CD14-positive monocyte (primary cell): ENCODE measurements around the gene LRIG1. TPM values are rescaled to one million over a fixed set of nuclear protein-coding genes. Genes with fewer than 3 reads are reported as not detected.

ENCODE experiments used
- DNase-seq, 3 donors: peaks; one replicate each; pipeline ENCODE4 v3.0.0-alpha.2; 2011 to 2022
- H2AFZ ChIP-seq: 2 replicates; pipeline ENCODE4 v1.6.0; 2012; ENCODE audit warnings: mild to moderate bottlenecking, low read depth, low read length, inconsistent platforms; ENCODE audit not compliant: insufficient read depth, poor library complexity, severe bottlenecking
- H3K27ac ChIP-seq, 2 donors: 1 replicate in 1 of 2; 2 replicates in 1 of 2; pipeline ENCODE4 v1.5.1; 2012 to 2013; ENCODE audit warnings: low read length in 2 of 2, control low read depth in 1 of 2, inconsistent platforms in 1 of 2, low read depth in 1 of 2, mild to moderate bottlenecking in 1 of 2
- H3K27me3 ChIP-seq, 2 donors: one replicate each; pipeline versions ENCODE4 v1.6.0 to v1.6.1; 2011 to 2013; ENCODE audit warnings: low read length in 2 of 2; ENCODE audit not compliant: control insufficient read depth in 2 of 2, insufficient read depth in 2 of 2
- H3K36me3 ChIP-seq, 2 donors: replicated peaks in 1 of 2; 1 replicate in 1 of 2; 2 replicates in 1 of 2; pipeline versions ENCODE4 v1.5.1 to v1.6.1; 2012 to 2013; ENCODE audit warnings: low read length in 2 of 2, control low read depth in 1 of 2, inconsistent platforms in 1 of 2, mild to moderate bottlenecking in 1 of 2; ENCODE audit not compliant: insufficient read depth in 2 of 2, control insufficient read depth in 1 of 2
- H3K4me1 ChIP-seq, 2 donors: 1 replicate in 1 of 2; 2 replicates in 1 of 2; pipeline versions ENCODE4 v1.5.1 to v1.6.1; 2012 to 2013; ENCODE audit warnings: low read length in 2 of 2, control low read depth in 1 of 2, inconsistent platforms in 1 of 2, mild to moderate bottlenecking in 1 of 2, moderate library complexity in 1 of 2; ENCODE audit not compliant: insufficient read depth in 2 of 2, control insufficient read depth in 1 of 2
- H3K4me2 ChIP-seq: replicated peaks from 2 replicates; pipeline ENCODE3; 2012; ENCODE audit warnings: low read length, moderate library complexity, mild to moderate bottlenecking; ENCODE audit not compliant: poor library complexity, severe bottlenecking; ENCODE audit errors: extremely low read depth
- H3K4me3 ChIP-seq, 3 experiments: fragments of 200-600 bp in 1 of 3; sonication (generic) in 1 of 3; replicated peaks in 1 of 3; 1 replicate in 2 of 3; 2 replicates in 1 of 3; pipeline ENCODE4 v1.5.1; 2011 to 2013; ENCODE audit warnings: low read length in 3 of 3, mild to moderate bottlenecking in 3 of 3, control low read depth in 2 of 3, low read depth in 2 of 3, inconsistent platforms in 1 of 3, moderate library complexity in 1 of 3
- H3K79me2 ChIP-seq: 2 replicates; pipeline ENCODE4 v1.6.0; 2012; ENCODE audit warnings: mild to moderate bottlenecking, control low read depth, inconsistent platforms, low read length, moderate library complexity; ENCODE audit not compliant: insufficient read depth
- H3K9ac ChIP-seq: 2 replicates; pipeline ENCODE4 v1.6.0; 2017; ENCODE audit warnings: low read length, mild to moderate bottlenecking; ENCODE audit not compliant: insufficient read depth, poor library complexity, severe bottlenecking
- H3K9me3 ChIP-seq, 2 donors: replicated peaks in 1 of 2; 1 replicate in 1 of 2; 2 replicates in 1 of 2; pipeline versions ENCODE4 v1.5.1 to v1.6.1; 2012 to 2013; ENCODE audit warnings: low read length in 2 of 2, control low read depth in 1 of 2; ENCODE audit not compliant: control insufficient read depth in 1 of 2, insufficient read depth in 1 of 2
- H4K20me1 ChIP-seq: 2 replicates; pipeline ENCODE4 v1.6.0; 2012; ENCODE audit warnings: mild to moderate bottlenecking, low read length, control low read depth, moderate library complexity; ENCODE audit not compliant: insufficient read depth
- H3K27ac Mint-ChIP-seq, 7 donors: one replicate each; pipeline ENCODE4 v1.8.0; 2020; ENCODE audit warnings: mild to moderate bottlenecking in 7 of 7, mixed read lengths in 7 of 7, moderate library complexity in 6 of 7, inconsistent platforms in 2 of 7
- H3K27me3 Mint-ChIP-seq, 3 donors: one replicate each; pipeline ENCODE4 v1.8.0; 2021 to 2022; ENCODE audit warnings: low read depth in 3 of 3, mild to moderate bottlenecking in 3 of 3, mixed read lengths in 3 of 3, moderate library complexity in 3 of 3, inconsistent platforms in 1 of 3
- H3K36me3 Mint-ChIP-seq, 2 donors: one replicate each; pipeline ENCODE4 v1.8.0; 2020; ENCODE audit warnings: mixed read lengths in 2 of 2, inconsistent platforms in 1 of 2, mild to moderate bottlenecking in 1 of 2
- H3K4me1 Mint-ChIP-seq: one replicate; pipeline ENCODE4 v1.8.0; 2020; ENCODE audit warnings: mild to moderate bottlenecking, mixed read lengths
- H3K4me3 Mint-ChIP-seq, 2 donors: one replicate each; pipeline ENCODE4 v1.8.0; 2020; ENCODE audit warnings: mild to moderate bottlenecking in 2 of 2, mixed read lengths in 2 of 2, moderate library complexity in 1 of 2
- H3K9me3 Mint-ChIP-seq, 7 donors: one replicate each; pipeline ENCODE4 v1.8.0; 2020 to 2022; ENCODE audit warnings: mixed read lengths in 7 of 7, mild to moderate bottlenecking in 6 of 7, moderate library complexity in 6 of 7, inconsistent platforms in 2 of 7
- CTCF ChIP-seq: fragments of 200-600 bp; IDR thresholded peaks from one replicate; pipeline ENCODE4 v1.8.0; 2022; ENCODE audit warnings: antibody characterized with exemption, mild to moderate bottlenecking
- WGBS: methylation state at CpG from one replicate; pipeline ENCODE4 v1.1.5; 2013; ENCODE audit warnings: missing lambda C conversion rate; ENCODE audit not compliant: insufficient coverage; 5-methylcytosine and 5-hydroxymethylcytosine counted together
- intact Hi-C, 2 donors: fragments of 100-400 bp; cut with micrococcal nuclease; formaldehyde crosslinking; loops; one replicate each; pipeline versions ENCODE4 v1.15.0 to v1.15.1; 2023
- polyA plus RNA-seq, 3 donors: library from polyadenylated mRNA; depleted of rRNA in 1 of 3; unstranded in 2 of 3; stranded (reverse) in 1 of 3; fragments of 300-500 nt in 2 of 3; fragments of >200 nt in 1 of 3; fragmentation: Illumina TruSeq in 2 of 3; gene quantifications; 1 replicate in 2 of 3; 2 replicates in 1 of 3; pipeline ENCODE4 v1.2.3, GENCODE V29; 2012 to 2021

Gene LRIG1
- polyA plus RNA-seq, 3 donors = 0.82 to 1.9 (median 1.0) TPM

- Histone ChIP-seq H3K27me3 (no peaks in the 10 kb centered on the region), H3K4me3 (no peak overlapping the region), H3K9ac (no peak overlapping the region), H3K9me3 (peaks cover 8 to 15% of the 10 kb centered on the region in 2 donors), H3K4me1 (no peaks in the 10 kb centered on the region), H3K4me2 (no peak overlapping the region), H3K79me2 (no peaks in the 10 kb centered on the region), H3K36me3 (no peaks in the 10 kb centered on the region), H2AFZ (no peak overlapping the region), H3K27ac (no peak overlapping the region), H4K20me1 (no peaks in the 10 kb centered on the region)
- H3K27me3 Mint-ChIP-seq = peaks cover 0 to 2% (median 0%) of the 10 kb centered on the region in 3 donors
- H3K36me3 Mint-ChIP-seq = peaks cover 0 to 6% of the 10 kb centered on the region in 2 donors
- intact Hi-C loops = no loop called here
- no peak for TF ChIP-seq CTCF
- no peak for DNase-seq
- H3K9me3 Mint-ChIP-seq = peaks cover 24 to 39% (median 27%) of the 10 kb centered on the region in 7 donors
- WGBS = 97% methylated on average over 9 of the region's 12 CpGs
- no peaks in the 10 kb centered on the region for H3K4me1 Mint-ChIP-seq
- no peak overlapping the region for H3K27ac Mint-ChIP-seq
- H3K4me3 Mint-ChIP-seq = no peak overlapping the region
Observed at GRCh38 chr3:66418475-66418931, 82.3 kb downstream of the LRIG1 start.

- no peaks in the 10 kb centered on the region for H3K36me3 ChIP-seq
- DNase-seq = no peak
- WGBS = 86% methylated on average over 12 of the region's 14 CpGs
- no peak overlapping the region for H3K27ac ChIP-seq
- no peaks in the 10 kb centered on the region for H3K79me2 ChIP-seq
- intact Hi-C loops = no loop called here
- Mint-ChIP-seq H3K27ac (no peak overlapping the region), H3K36me3 (peaks cover 4 to 7% of the 10 kb centered on the region in 2 donors), H3K27me3 (no peaks in the 10 kb centered on the region), H3K4me3 (no peak overlapping the region), H3K4me1 (no peaks in the 10 kb centered on the region), H3K9me3 (peaks cover 16 to 27% (median 16%) of the 10 kb centered on the region in 7 donors)
- H3K4me2 ChIP-seq = no peak overlapping the region
- H2AFZ ChIP-seq = no peak overlapping the region
- H4K20me1 ChIP-seq = no peaks in the 10 kb centered on the region
- TF ChIP-seq CTCF = no peak
- no peaks in the 10 kb centered on the region for H3K27me3 ChIP-seq
- H3K9me3 ChIP-seq = peaks cover 5 to 12% of the 10 kb centered on the region in 2 donors
- no peak overlapping the region for H3K4me3 ChIP-seq
- no peaks in the 10 kb centered on the region for H3K4me1 ChIP-seq
- H3K9ac ChIP-seq = no peak overlapping the region
Observed at GRCh38 chr3:66416556-66417304, 84.1 kb downstream of the LRIG1 start.
